ENCODE measurements around the gene CMIP. TPM values are rescaled to one million over a fixed set of nuclear protein-coding genes. Genes with fewer than 3 reads are reported as not detected.

Gene CMIP
- total RNA-seq, 4 donors from 2014 or later, result 17.1 to 60.5 (median 39.7) TPM

DNA sequence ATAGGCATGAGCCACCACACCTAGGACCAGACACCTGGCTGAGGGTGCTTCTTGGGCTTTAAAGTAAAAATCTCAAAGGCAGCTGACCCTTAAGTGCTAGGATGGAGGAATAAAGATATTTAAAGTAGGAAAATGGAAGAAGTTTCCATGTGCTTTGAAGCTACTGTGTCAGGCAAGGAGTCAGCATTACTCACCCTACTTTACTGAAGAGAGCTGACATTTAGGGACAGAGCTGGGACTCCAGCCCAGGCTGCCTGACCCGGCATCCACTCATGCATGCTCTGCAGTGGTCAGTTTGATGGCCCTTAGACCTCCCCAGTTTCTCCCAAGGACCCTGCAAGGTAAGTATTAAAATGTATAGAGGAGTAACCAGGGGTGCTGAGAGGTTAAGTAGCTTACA, 209.7 kb downstream of the CMIP start:
- Histone ChIP-seq H3K27me3 (no peaks in the 10 kb centered on the region), H3K4me3 (no peak overlapping the region), H3K27ac (no peak overlapping the region), H3K36me3 (peaks cover 12 to 85% (median 15%) of the 10 kb centered on the region in 3 donors), H3K9me3 (no peaks in the 10 kb centered on the region), H3K4me1 (peaks cover 10 to 52% (median 18%) of the 10 kb centered on the region in 3 donors)
- 50 to 80% methylated on average over 1 of the region's 1 CpG for WGBS, 2 donors
- TF ChIP-seq, protein P1, sequence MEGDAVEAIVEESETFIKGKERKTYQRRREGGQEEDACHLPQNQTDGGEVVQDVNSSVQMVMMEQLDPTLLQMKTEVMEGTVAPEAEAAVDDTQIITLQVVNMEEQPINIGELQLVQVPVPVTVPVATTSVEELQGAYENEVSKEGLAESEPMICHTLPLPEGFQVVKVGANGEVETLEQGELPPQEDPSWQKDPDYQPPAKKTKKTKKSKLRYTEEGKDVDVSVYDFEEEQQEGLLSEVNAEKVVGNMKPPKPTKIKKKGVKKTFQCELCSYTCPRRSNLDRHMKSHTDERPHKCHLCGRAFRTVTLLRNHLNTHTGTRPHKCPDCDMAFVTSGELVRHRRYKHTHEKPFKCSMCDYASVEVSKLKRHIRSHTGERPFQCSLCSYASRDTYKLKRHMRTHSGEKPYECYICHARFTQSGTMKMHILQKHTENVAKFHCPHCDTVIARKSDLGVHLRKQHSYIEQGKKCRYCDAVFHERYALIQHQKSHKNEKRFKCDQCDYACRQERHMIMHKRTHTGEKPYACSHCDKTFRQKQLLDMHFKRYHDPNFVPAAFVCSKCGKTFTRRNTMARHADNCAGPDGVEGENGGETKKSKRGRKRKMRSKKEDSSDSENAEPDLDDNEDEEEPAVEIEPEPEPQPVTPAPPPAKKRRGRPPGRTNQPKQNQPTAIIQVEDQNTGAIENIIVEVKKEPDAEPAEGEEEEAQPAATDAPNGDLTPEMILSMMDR (IDR thresholded peaks at IDR 0.05), result no peak
- TF ChIP-seq POLR2A (IDR thresholded peaks at IDR 0.05), result no peak
- intact Hi-C loops (cut with DNase I), result no loop called here
- DNase-seq, result no peak

DNA sequence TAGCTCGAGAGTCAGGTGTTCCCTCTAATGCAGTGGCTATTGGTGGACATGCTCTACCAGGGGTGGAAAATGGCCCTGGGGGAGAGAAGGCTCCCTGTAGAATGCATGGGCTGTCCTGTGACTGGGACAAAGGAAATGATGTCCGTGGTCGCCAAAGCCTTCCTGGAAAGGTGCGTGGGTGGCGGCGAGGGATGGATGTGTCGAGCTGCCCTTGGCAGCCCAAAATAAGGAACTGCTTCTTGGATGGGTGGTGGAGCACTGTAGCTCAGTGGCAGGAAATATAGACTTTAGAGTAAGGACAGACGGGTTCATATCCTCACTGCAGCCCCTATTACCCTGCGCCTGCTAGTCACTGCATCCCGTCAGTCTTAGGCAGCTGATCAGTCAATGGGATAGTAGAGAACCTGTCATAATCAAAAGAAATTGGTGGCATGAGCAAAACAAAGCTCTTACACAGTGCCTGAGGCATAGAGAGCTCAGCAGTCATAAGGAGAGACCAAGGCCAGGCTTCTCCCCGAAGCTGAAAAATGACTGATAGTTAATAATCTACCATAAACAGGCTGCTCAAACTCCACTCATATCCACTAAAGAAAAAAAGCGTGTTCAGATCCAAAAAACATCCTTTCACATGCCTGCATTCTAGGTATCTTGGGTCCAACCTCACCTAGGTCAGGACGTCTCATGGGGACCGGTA, 211.0 kb downstream of the CMIP start:
- 77 to 95% methylated on average over 8 to 12 of the region's 14 CpGs for WGBS, 2 donors
- peaks cover 12 to 97% (median 17%) of the 10 kb centered on the region in 3 donors for H3K36me3 ChIP-seq
- no peak for TF ChIP-seq POLR2A (IDR thresholded peaks at IDR 0.05)
- TF ChIP-seq, protein P1 (IDR thresholded peaks at IDR 0.05), result no peak
- no peak overlapping the region for H3K4me3 ChIP-seq
- H3K9me3 ChIP-seq, result no peaks in the 10 kb centered on the region
- no peak for DNase-seq
- no peaks in the 10 kb centered on the region for H3K27me3 ChIP-seq
- no peak overlapping the region for H3K27ac ChIP-seq
- peaks cover 10 to 41% (median 13%) of the 10 kb centered on the region in 3 donors for H3K4me1 ChIP-seq
- intact Hi-C loops (cut with DNase I), result no loop called here

DNA sequence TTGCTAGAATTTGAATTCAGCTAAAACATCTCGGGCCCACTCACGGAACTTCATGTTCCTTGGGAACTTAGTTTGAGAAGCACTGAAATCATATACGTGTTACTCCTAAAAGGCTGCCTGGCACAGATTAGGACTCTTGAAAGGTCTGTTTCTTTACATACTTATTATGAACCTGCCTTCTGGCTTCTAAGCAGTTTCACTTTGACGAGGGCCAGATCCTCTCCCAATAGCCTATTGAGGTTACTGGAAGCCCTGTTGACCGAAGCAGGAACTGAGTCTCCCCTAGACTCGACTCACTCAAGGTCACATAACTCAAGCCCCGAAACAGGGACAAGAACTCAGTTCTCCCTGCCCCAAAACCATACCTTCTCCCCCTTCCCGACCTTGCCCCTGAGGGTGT, 212.6 kb downstream of the CMIP start:
- no peaks in the 10 kb centered on the region for H3K9me3 ChIP-seq
- H3K27me3 ChIP-seq, result no peaks in the 10 kb centered on the region
- peaks cover 0 to 33% (median 6%) of the 10 kb centered on the region in 3 donors for H3K4me1 ChIP-seq
- H3K36me3 ChIP-seq, result peaks cover 16 to 99% (median 23%) of the 10 kb centered on the region in 3 donors
- WGBS, 2 donors, result 84% methylated on average over 8 of the region's 8 CpGs
- intact Hi-C loops (cut with DNase I), result no loop called here
- no peak overlapping the region for H3K27ac ChIP-seq
- no peak for DNase-seq
- TF ChIP-seq, protein P1 (IDR thresholded peaks at IDR 0.05), result no peak
- TF ChIP-seq POLR2A (IDR thresholded peaks at IDR 0.05), result no peak
- H3K4me3 ChIP-seq, result no peak overlapping the region

DNA sequence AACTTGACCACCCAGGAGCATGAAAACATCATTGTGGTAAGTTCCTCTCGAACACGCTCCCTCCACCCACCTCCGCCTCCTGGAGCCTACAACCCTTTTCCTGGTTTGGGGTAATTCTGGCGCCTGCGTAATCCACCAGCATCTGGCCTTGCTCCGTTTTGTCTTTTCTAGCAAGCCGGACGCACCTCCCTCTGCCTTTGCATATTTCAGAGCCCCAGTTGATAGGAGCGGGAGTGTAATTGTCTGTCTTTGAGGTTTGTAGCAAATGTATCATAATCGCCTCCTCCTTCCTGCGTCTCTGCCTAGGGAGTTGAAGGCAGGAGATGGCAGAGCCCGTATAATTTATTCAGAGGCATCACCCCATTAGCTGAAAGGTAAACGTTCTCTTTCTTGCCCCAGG, 213.2 kb downstream of the CMIP start:
- DNase-seq, result no peak
- H3K27me3 ChIP-seq, result no peaks in the 10 kb centered on the region
- H3K9me3 ChIP-seq, result no peaks in the 10 kb centered on the region
- H3K27ac ChIP-seq, result no peak overlapping the region
- H3K36me3 ChIP-seq, result peaks cover 20 to 99% (median 23%) of the 10 kb centered on the region in 3 donors
- H3K4me3 ChIP-seq, result no peak overlapping the region
- intact Hi-C loops (cut with DNase I), result no loop called here
- TF ChIP-seq, protein P1 (IDR thresholded peaks at IDR 0.05), result no peak
- no peak for TF ChIP-seq POLR2A (IDR thresholded peaks at IDR 0.05)
- WGBS, 2 donors, result 84 to 90% methylated on average over 11 to 13 of the region's 13 CpGs
- H3K4me1 ChIP-seq, result peaks cover 0 to 27% (median 6%) of the 10 kb centered on the region in 3 donors

DNA sequence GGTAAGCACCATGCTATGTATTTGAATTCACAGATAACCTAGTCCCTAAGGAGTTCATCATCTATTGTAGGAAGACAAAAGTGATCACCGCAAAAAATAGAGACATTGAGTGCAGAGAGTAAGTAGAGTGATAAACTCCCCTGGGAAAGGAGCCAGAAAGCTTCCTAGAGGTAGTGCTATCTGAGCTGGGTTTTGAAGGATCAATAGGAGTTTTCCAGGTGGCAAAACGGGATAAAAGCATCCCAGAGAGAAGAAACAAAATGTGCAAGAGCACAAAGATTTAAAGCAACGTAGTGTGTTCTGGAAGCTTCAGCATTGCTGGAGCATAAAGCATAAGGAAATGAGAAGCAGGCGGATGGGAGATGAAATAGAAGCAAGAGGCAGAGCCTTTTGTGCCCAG, 213.8 kb downstream of the CMIP start:
- H3K4me1 ChIP-seq, result peaks cover 0 to 21% (median 3%) of the 10 kb centered on the region in 3 donors
- peaks cover 15 to 99% (median 23%) of the 10 kb centered on the region in 3 donors for H3K36me3 ChIP-seq
- intact Hi-C loops (cut with DNase I), result no loop called here
- TF ChIP-seq, protein P1 (IDR thresholded peaks at IDR 0.05), result no peak
- TF ChIP-seq POLR2A (IDR thresholded peaks at IDR 0.05), result no peak
- no peaks in the 10 kb centered on the region for H3K9me3 ChIP-seq
- H3K4me3 ChIP-seq, result no peak overlapping the region
- no peak overlapping the region for H3K27ac ChIP-seq
- no peaks in the 10 kb centered on the region for H3K27me3 ChIP-seq
- DNase-seq, result no peak
- 93 to 96% methylated on average over 4 of the region's 4 CpGs for WGBS, 2 donors

Data from esophagus squamous epithelium (tissue), 5 donors.